ENCODE data around the gene B4GALT3. TPM values are rescaled to one million over a fixed set of nuclear protein-coding genes. Genes with fewer than 3 reads are reported as not detected.

The B4GALT3 gene
- total RNA-seq, 1 donor from 2014 or later: 9.5 TPM

DNA sequence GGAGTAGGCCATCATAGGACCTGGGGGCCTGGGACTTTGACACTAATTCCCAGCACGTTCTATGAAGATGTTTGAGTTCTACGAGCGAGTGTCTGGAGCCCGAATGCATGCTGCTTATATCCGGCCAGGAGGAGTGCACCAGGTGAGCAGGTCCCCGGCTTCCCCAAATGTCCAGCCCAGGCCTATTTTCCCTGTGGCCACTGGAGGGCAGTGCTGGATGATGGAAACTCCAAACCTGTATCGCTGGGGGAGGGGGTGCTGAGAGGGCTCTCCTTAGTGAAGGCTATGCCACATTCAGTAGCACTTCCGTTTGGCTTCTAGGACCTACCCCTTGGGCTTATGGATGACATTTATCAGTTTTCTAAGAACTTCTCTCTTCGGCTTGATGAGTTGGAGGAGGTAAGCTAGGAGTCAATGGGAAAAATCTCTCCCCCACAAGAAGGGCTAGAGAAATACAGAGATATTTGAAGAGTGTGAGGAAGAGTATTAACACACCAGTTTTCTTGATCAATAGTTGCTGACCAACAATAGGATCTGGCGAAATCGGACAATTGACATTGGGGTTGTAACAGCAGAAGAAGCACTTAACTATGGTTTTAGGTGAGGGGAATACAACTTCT lies 32.6 kb upstream of the B4GALT3 start:
- Histone ChIP-seq H3K4me1 (no peaks in the 10 kb centered on the region), H2AFZ (replicated peaks) (no peak overlapping the region), H3K27me3 (no peaks in the 10 kb centered on the region), H3K9ac (no peak overlapping the region), H3K4me3 (no peak overlapping the region), H3K79me2 (ENCODE audit: low read depth) (peaks cover 3% of the 10 kb centered on the region), H4K20me1 (ENCODE audit: low read depth) (peaks cover 5% of the 10 kb centered on the region), H3F3A (ENCODE audit: low read depth) (peaks cover 28% of the 10 kb centered on the region), H3K9me3 (ENCODE audit: low read depth) (no peaks in the 10 kb centered on the region), H3K36me3 (peaks cover 13% of the 10 kb centered on the region), H3K27ac (no peak overlapping the region), H3K4me2 (no peak overlapping the region)
- TF ChIP-seq EZH2phosphoT487 (IDR thresholded peaks at IDR 0.05): no peak
- peak; percentile 97 for TF ChIP-seq CTCF (IDR thresholded peaks at IDR 0.05)
- Mint-ChIP-seq H3K36me3 (peaks cover 37% of the 10 kb centered on the region), H3K4me1 (peaks cover 5% of the 10 kb centered on the region), H3K9me3 (no peaks in the 10 kb centered on the region), H3K27ac (no peak overlapping the region), H3K4me3 (no peak overlapping the region), H3K27me3 (ENCODE audit: insufficient read depth, low read depth) (peaks cover 6% of the 10 kb centered on the region)
- peak; percentile 90 for DNase-seq (ENCODE audit: low spot score)

GRCh38 chr1:161207173-161207572 lies 29.9 kb upstream of the B4GALT3 start:
- Mint-ChIP-seq H3K36me3 (peaks cover 27% of the 10 kb centered on the region), H3K27me3 (ENCODE audit: insufficient read depth, low read depth) (peaks cover 6% of the 10 kb centered on the region), H3K4me1 (peaks cover 19% of the 10 kb centered on the region), H3K27ac (no peak overlapping the region), H3K9me3 (no peaks in the 10 kb centered on the region), H3K4me3 (no peak overlapping the region)
- peaks cover 23% of the 10 kb centered on the region for H3K36me3 ChIP-seq
- no peak overlapping the region for H3K9ac ChIP-seq
- H3K4me3 ChIP-seq: no peak overlapping the region
- H3K9me3 ChIP-seq (ENCODE audit: low read depth): no peaks in the 10 kb centered on the region
- no peak overlapping the region for H3K4me2 ChIP-seq
- no peak overlapping the region for H3K27ac ChIP-seq
- TF ChIP-seq CTCF (IDR thresholded peaks at IDR 0.05) (no peak), EZH2phosphoT487 (IDR thresholded peaks at IDR 0.05) (no peak), EZH2 (IDR thresholded peaks at IDR 0.05) (no peak)
- H3K79me2 ChIP-seq (ENCODE audit: low read depth): peaks cover 29% of the 10 kb centered on the region
- H3F3A ChIP-seq (ENCODE audit: low read depth): peaks cover 19% of the 10 kb centered on the region
- H3K4me1 ChIP-seq: peaks cover 8% of the 10 kb centered on the region
- no peaks in the 10 kb centered on the region for H3K27me3 ChIP-seq
- H2AFZ ChIP-seq (replicated peaks): no peak overlapping the region
- DNase-seq (ENCODE audit: low spot score): no peak
- peaks cover 5% of the 10 kb centered on the region for H4K20me1 ChIP-seq (ENCODE audit: low read depth)

GRCh38 chr1:161206411-161207140 lies 29.3 kb upstream of the B4GALT3 start:
- Histone ChIP-seq H3K27me3 (no peaks in the 10 kb centered on the region), H3K4me1 (peaks cover 11% of the 10 kb centered on the region), H3K36me3 (peaks cover 21% of the 10 kb centered on the region), H3K9me3 (ENCODE audit: low read depth) (no peaks in the 10 kb centered on the region), H3K4me3 (no peak overlapping the region), H3K27ac (no peak overlapping the region), H2AFZ (replicated peaks) (no peak overlapping the region), H3F3A (ENCODE audit: low read depth) (peaks cover 21% of the 10 kb centered on the region), H4K20me1 (ENCODE audit: low read depth) (peaks cover 5% of the 10 kb centered on the region), H3K79me2 (ENCODE audit: low read depth) (peaks cover 29% of the 10 kb centered on the region), H3K4me2 (no peak overlapping the region), H3K9ac (no peak overlapping the region)
- no peak overlapping the region for H3K27ac Mint-ChIP-seq
- peaks cover 6% of the 10 kb centered on the region for H3K27me3 Mint-ChIP-seq (ENCODE audit: insufficient read depth, low read depth)
- peaks cover 25% of the 10 kb centered on the region for H3K4me1 Mint-ChIP-seq
- peaks cover 24% of the 10 kb centered on the region for H3K36me3 Mint-ChIP-seq
- DNase-seq (ENCODE audit: low spot score): no peak
- H3K9me3 Mint-ChIP-seq: no peaks in the 10 kb centered on the region
- TF ChIP-seq EZH2 (IDR thresholded peaks at IDR 0.05) (no peak), CTCF (IDR thresholded peaks at IDR 0.05) (no peak), EZH2phosphoT487 (IDR thresholded peaks at IDR 0.05) (no peak)
- no peak overlapping the region for H3K4me3 Mint-ChIP-seq

Measured in neural progenitor cell (in vitro differentiated cells).